CD1c-positive myeloid dendritic cell (primary cell): Measurements from ENCODE around the gene PPTC7.
"Not testable (repeated sequence)": the region's sequence is repeated elsewhere in the genome, so short reads cannot be mapped to it uniquely, and the experiment has no call there.

Experiments
- DNase-seq: peaks from one replicate; pipeline ENCODE4 v3.0.0-alpha.2; 2016; ENCODE audit errors: extremely low spot score

PPTC7 gene

GRCh38 chr12:110561471-110562201 is 21.5 kb downstream of the PPTC7 start:
- no peak for DNase-seq

- no peak for DNase-seq
These were observed 22.2 kb downstream of the PPTC7 start for GRCh38 chr12:110560946-110561345.

- no peak for DNase-seq
These were observed 23.1 kb downstream of the PPTC7 start for GRCh38 chr12:110560048-110560447.

- DNase-seq, result not testable (repeated sequence)
These were observed 24.2 kb downstream of the PPTC7 start for GRCh38 chr12:110558945-110559344.

GRCh38 chr12:110557300-110557699 is 25.8 kb downstream of the PPTC7 start:
- no peak for DNase-seq

- no peak for DNase-seq
These were observed 26.4 kb downstream of the PPTC7 start for GRCh38 chr12:110556705-110557104.

- peak; percentile 12 for DNase-seq
These were observed 27.3 kb downstream of the PPTC7 start for GRCh38 chr12:110555577-110556406.

GRCh38 chr12:110554184-110554583 is 28.9 kb downstream of the PPTC7 start:
- no peak for DNase-seq

- no peak for DNase-seq
These were observed 32.1 kb downstream of the PPTC7 start for GRCh38 chr12:110550981-110551380.

GRCh38 chr12:110549716-110550115 is 33.4 kb downstream of the PPTC7 start:
- DNase-seq, result no peak

GRCh38 chr12:110548678-110549077 is 34.4 kb downstream of the PPTC7 start:
- DNase-seq, result no peak

- DNase-seq, result no peak
These were observed 36.0 kb downstream of the PPTC7 start for GRCh38 chr12:110547090-110547489.

GRCh38 chr12:110546339-110546738 is 36.8 kb downstream of the PPTC7 start:
- no peak for DNase-seq

GRCh38 chr12:110545812-110546211 is 37.3 kb downstream of the PPTC7 start:
- no peak for DNase-seq

- DNase-seq, result peak; percentile 58
These were observed 37.9 kb downstream of the PPTC7 start for GRCh38 chr12:110545259-110545658.

GRCh38 chr12:110543965-110544364 is 39.2 kb downstream of the PPTC7 start:
- no peak for DNase-seq

GRCh38 chr12:110543252-110543959 is 39.7 kb downstream of the PPTC7 start:
- DNase-seq, result no peak

GRCh38 chr12:110540048-110540447 is 43.1 kb downstream of the PPTC7 start:
- DNase-seq, result no peak

GRCh38 chr12:110538869-110539622 is 44.1 kb downstream of the PPTC7 start:
- no peak for DNase-seq

- no peak for DNase-seq
These were observed 45.3 kb downstream of the PPTC7 start for GRCh38 chr12:110537605-110538409.
